Trophoblast cell (in vitro differentiated cells and primary cell): Measurements from ENCODE around the gene COL6A5.
"Not testable (repeated sequence)": the region's sequence is repeated elsewhere in the genome, so short reads cannot be mapped to it uniquely, and the experiment has no call there.

Experiments
- DNase-seq, 2 donors: peaks; one replicate each; pipeline ENCODE4 v3.0.0-alpha.2; 2016
- H2AFZ ChIP-seq: 2 replicates; pipeline ENCODE4 v1.6.1; 2013; ENCODE audit warnings: low read length, moderate library complexity, mild to moderate bottlenecking; ENCODE audit not compliant: insufficient read depth, poor library complexity
- H2AK5ac ChIP-seq: 2 replicates; pipeline ENCODE4 v1.6.1; 2013; ENCODE audit warnings: mild to moderate bottlenecking, low read length
- H2BK120ac ChIP-seq: 2 replicates; pipeline ENCODE4 v1.6.1; 2013; ENCODE audit warnings: low read length, mild to moderate bottlenecking, moderate library complexity; ENCODE audit not compliant: insufficient read depth, poor library complexity
- H2BK12ac ChIP-seq: 2 replicates; pipeline ENCODE4 v1.6.1; 2013; ENCODE audit warnings: mild to moderate bottlenecking, low read length, moderate library complexity
- H2BK5ac ChIP-seq: 2 replicates; pipeline ENCODE4 v1.6.1; 2013; ENCODE audit warnings: low read length, low read depth, moderate library complexity, mild to moderate bottlenecking; ENCODE audit not compliant: poor library complexity
- H3K14ac ChIP-seq: 2 replicates; pipeline ENCODE4 v1.6.1; 2013; ENCODE audit warnings: mild to moderate bottlenecking, low read length
- H3K18ac ChIP-seq: 2 replicates; pipeline ENCODE4 v1.6.1; 2013; ENCODE audit warnings: mild to moderate bottlenecking, low read length
- H3K23ac ChIP-seq: 2 replicates; pipeline ENCODE4 v1.6.1; 2013; ENCODE audit warnings: low read length
- H3K27ac ChIP-seq: 2 replicates; pipeline ENCODE4 v1.5.1; 2013; ENCODE audit warnings: low read depth, mild to moderate bottlenecking, inconsistent platforms, low read length, moderate library complexity
- H3K27me3 ChIP-seq: 2 replicates; pipeline ENCODE4 v1.6.1; 2013; ENCODE audit warnings: inconsistent platforms, mild to moderate bottlenecking, low read length, moderate library complexity; ENCODE audit not compliant: insufficient read depth
- H3K36me3 ChIP-seq, 2 experiments: 1 replicate in 1 of 2; 2 replicates in 1 of 2; pipeline ENCODE4 v1.6.1; 2013; ENCODE audit warnings: low read length in 2 of 2, mild to moderate bottlenecking in 2 of 2, moderate library complexity in 1 of 2; ENCODE audit not compliant: insufficient read depth in 2 of 2, control insufficient read depth in 1 of 2
- H3K4ac ChIP-seq: 2 replicates; pipeline ENCODE4 v1.6.1; 2013; ENCODE audit warnings: low read depth, mild to moderate bottlenecking, low read length, moderate library complexity
- H3K4me1 ChIP-seq, 2 experiments: 1 replicate in 1 of 2; 2 replicates in 1 of 2; pipeline ENCODE4 v1.6.1; 2013; ENCODE audit warnings: low read length in 2 of 2, mild to moderate bottlenecking in 2 of 2, moderate library complexity in 1 of 2; ENCODE audit not compliant: insufficient read depth in 2 of 2, control insufficient read depth in 1 of 2
- H3K4me2 ChIP-seq: 2 replicates; pipeline ENCODE4 v1.6.1; 2013; ENCODE audit warnings: inconsistent platforms, mild to moderate bottlenecking, low read length, moderate library complexity
- H3K4me3 ChIP-seq: 2 replicates; pipeline ENCODE4 v1.5.1; 2013; ENCODE audit warnings: mild to moderate bottlenecking, low read depth, low read length, inconsistent platforms
- H3K79me1 ChIP-seq: one replicate; pipeline ENCODE4 v1.6.1; 2013; ENCODE audit warnings: low read length
- H3K79me2 ChIP-seq: 2 replicates; pipeline ENCODE4 v1.6.1; 2013; ENCODE audit warnings: low read length, mild to moderate bottlenecking; ENCODE audit not compliant: control insufficient read depth, insufficient read depth, poor library complexity
- H3K9ac ChIP-seq: 2 replicates; pipeline ENCODE4 v1.6.1; 2013; ENCODE audit warnings: mild to moderate bottlenecking, low read length
- H3K9me3 ChIP-seq: 2 replicates; pipeline ENCODE4 v1.6.1; 2013; ENCODE audit warnings: low read depth, mild to moderate bottlenecking, control low read depth, inconsistent platforms, low read length; ENCODE audit not compliant: insufficient read depth
- H4K12ac ChIP-seq: 2 replicates; pipeline ENCODE4 v1.6.1; 2013; ENCODE audit warnings: low read depth, mild to moderate bottlenecking, low read length, moderate library complexity
- H4K8ac ChIP-seq: 2 replicates; pipeline ENCODE4 v1.6.1; 2013; ENCODE audit warnings: low read depth, mild to moderate bottlenecking, low read length, moderate library complexity
- H4K91ac ChIP-seq: one replicate; pipeline ENCODE4 v1.6.1; 2013; ENCODE audit warnings: low read depth, mild to moderate bottlenecking, low read length, moderate library complexity
- WGBS: extraction: QIAGEN DNeasy Blood & Tissue Kit; methylation state at CpG from one replicate; pipeline ENCODE4 v1.1.7; 2013; ENCODE audit warnings: missing lambda C conversion rate; ENCODE audit not compliant: insufficient read length, insufficient coverage; ENCODE audit errors: extremely low coverage; 5-methylcytosine and 5-hydroxymethylcytosine counted together

COL6A5 gene

GRCh38 chr3:130341882-130342281 is 3.6 kb upstream of the COL6A5 start:
- H3K27ac ChIP-seq: no peak overlapping the region
- no peak overlapping the region for H2BK5ac ChIP-seq
- peaks cover 2 to 3% of the 10 kb centered on the region in 2 experiments for H3K4me1 ChIP-seq
- H3K4ac ChIP-seq: no peak overlapping the region
- no peak overlapping the region for H3K9ac ChIP-seq
- no peak overlapping the region for H4K12ac ChIP-seq
- H4K8ac ChIP-seq: no peak overlapping the region
- no peak overlapping the region for H3K18ac ChIP-seq
- H2BK12ac ChIP-seq: no peak overlapping the region
- no peak overlapping the region for H2AK5ac ChIP-seq
- no peaks in the 10 kb centered on the region for H3K79me2 ChIP-seq
- no peak overlapping the region for H4K91ac ChIP-seq
- H3K14ac ChIP-seq: no peak overlapping the region
- H3K4me3 ChIP-seq: no peak overlapping the region
- no peaks in the 10 kb centered on the region for H3K36me3 ChIP-seq
- H2AFZ ChIP-seq: no peak overlapping the region
- WGBS: no CpG with 5 or more reads among the region's 4 CpGs
- H3K9me3 ChIP-seq: no peaks in the 10 kb centered on the region
- H2BK120ac ChIP-seq: no peak overlapping the region
- no peak overlapping the region for H3K4me2 ChIP-seq
- no peaks in the 10 kb centered on the region for H3K27me3 ChIP-seq
- no peak overlapping the region for H3K23ac ChIP-seq
- no peaks in the 10 kb centered on the region for H3K79me1 ChIP-seq
- DNase-seq: no peak

GRCh38 chr3:130342821-130343661 is 2.4 kb upstream of the COL6A5 start:
- H3K4ac ChIP-seq: no peak overlapping the region
- H3K79me2 ChIP-seq: no peaks in the 10 kb centered on the region
- no peak overlapping the region for H3K4me3 ChIP-seq
- no peak overlapping the region for H3K18ac ChIP-seq
- H3K27me3 ChIP-seq: no peaks in the 10 kb centered on the region
- no peak overlapping the region for H2AFZ ChIP-seq
- peaks cover 2 to 3% of the 10 kb centered on the region in 2 experiments for H3K4me1 ChIP-seq
- no peaks in the 10 kb centered on the region for H3K36me3 ChIP-seq
- H2AK5ac ChIP-seq: no peak overlapping the region
- no peaks in the 10 kb centered on the region for H3K79me1 ChIP-seq
- no peak overlapping the region for H2BK5ac ChIP-seq
- H3K9me3 ChIP-seq: no peaks in the 10 kb centered on the region
- no peak overlapping the region for H3K27ac ChIP-seq
- H3K4me2 ChIP-seq: no peak overlapping the region
- no peak overlapping the region for H2BK12ac ChIP-seq
- no peak overlapping the region for H4K8ac ChIP-seq
- H2BK120ac ChIP-seq: no peak overlapping the region
- H3K23ac ChIP-seq: no peak overlapping the region
- no CpG with 5 or more reads among the region's 7 CpGs for WGBS
- H3K14ac ChIP-seq: no peak overlapping the region
- no peak overlapping the region for H4K91ac ChIP-seq
- H3K9ac ChIP-seq: no peak overlapping the region
- H4K12ac ChIP-seq: no peak overlapping the region
- no peak for DNase-seq

GRCh38 chr3:130348258-130348657 is 2.8 kb downstream of the COL6A5 start:
- H4K8ac ChIP-seq, H3K14ac ChIP-seq: not testable (repeated sequence)
- WGBS: no CpG with 5 or more reads among the region's 2 CpGs

GRCh38 chr3:130354430-130354829 is 9.0 kb downstream of the COL6A5 start:
- Histone ChIP-seq H3K4me3 (no peak overlapping the region), H3K14ac (no peak overlapping the region), H3K36me3 (no peaks in the 10 kb centered on the region), H3K27me3 (no peaks in the 10 kb centered on the region), H4K8ac (no peak overlapping the region), H3K9me3 (no peaks in the 10 kb centered on the region), H3K79me2 (no peaks in the 10 kb centered on the region), H2AK5ac (no peak overlapping the region), H2BK5ac (no peak overlapping the region), H3K27ac (no peak overlapping the region), H3K4me2 (no peak overlapping the region), H3K18ac (no peak overlapping the region), H3K4me1 (peaks cover 0 to 2% of the 10 kb centered on the region in 2 experiments), H3K79me1 (no peaks in the 10 kb centered on the region), H4K12ac (no peak overlapping the region), H2BK120ac (no peak overlapping the region), H3K23ac (no peak overlapping the region), H3K4ac (no peak overlapping the region), H3K9ac (no peak overlapping the region), H2BK12ac (no peak overlapping the region), H4K91ac (no peak overlapping the region), H2AFZ (no peak overlapping the region)
- WGBS: no CpG with 5 or more reads among the region's 5 CpGs
- no peak for DNase-seq

More at GRCh38 chr3:130348258-130348657, 2.8 kb downstream of the COL6A5 start:
- H3K4me1 ChIP-seq, H3K36me3 ChIP-seq, H4K12ac ChIP-seq, H2BK120ac ChIP-seq, H3K9me3 ChIP-seq, H3K4ac ChIP-seq, H3K79me2 ChIP-seq, H3K27me3 ChIP-seq, H2AFZ ChIP-seq, H3K9ac ChIP-seq, H2BK5ac ChIP-seq, H4K91ac ChIP-seq, H3K79me1 ChIP-seq, H3K23ac ChIP-seq, H3K18ac ChIP-seq, H3K27ac ChIP-seq, H2AK5ac ChIP-seq, H3K4me2 ChIP-seq, DNase-seq, H2BK12ac ChIP-seq, H3K4me3 ChIP-seq: not testable (repeated sequence)
